Chondrocyte (in vitro differentiated cells): ENCODE measurements around the gene SPIN2A. TPM values are rescaled to one million over a fixed set of nuclear protein-coding genes. Genes with fewer than 3 reads are reported as not detected.
"Not testable (repeated sequence)": the region's sequence is repeated elsewhere in the genome, so short reads cannot be mapped to it uniquely, and the experiment has no call there.

ENCODE experiments used
- DNase-seq: peaks from one replicate; pipeline ENCODE4 v3.0.0; 2021; ENCODE audit warnings: mixed read lengths, low spot score
- H3K27ac Mint-ChIP-seq: one replicate; pipeline ENCODE4 v1.8.0; 2021; ENCODE audit warnings: mild to moderate bottlenecking, moderate library complexity, mixed read lengths; ENCODE audit not compliant: unreplicated experiment
- H3K27me3 Mint-ChIP-seq: 2 replicates; pipeline ENCODE4 v1.8.0; 2021; ENCODE audit warnings: low read depth, mixed read lengths
- H3K36me3 Mint-ChIP-seq: 2 replicates; pipeline ENCODE4 v1.8.0; 2021; ENCODE audit warnings: low read depth, mixed read lengths
- H3K4me1 Mint-ChIP-seq: 2 replicates; pipeline ENCODE4 v1.8.0; 2021; ENCODE audit warnings: low read depth, mild to moderate bottlenecking, mixed read lengths
- H3K4me3 Mint-ChIP-seq: one replicate; pipeline ENCODE4 v1.8.0; 2021; ENCODE audit warnings: mild to moderate bottlenecking, moderate library complexity, mixed read lengths; ENCODE audit not compliant: unreplicated experiment
- H3K9me3 Mint-ChIP-seq: 2 replicates; pipeline ENCODE4 v1.8.0; 2021; ENCODE audit warnings: low read depth, mixed read lengths
- total RNA-seq: library from RNA; stranded (reverse); gene quantifications from 3 replicates; pipeline ENCODE4 v1.2.1, GENCODE V29; 2021
- TF ChIP-seq, protein P1 (sequence below): fragments of 200-600 bp; sonication (generic); IDR thresholded peaks from 2 replicates; pipeline ENCODE4 v1.5.0; 2021; ENCODE audit warnings: antibody characterized with exemption, mild to moderate bottlenecking, moderate library complexity

The SPIN2A gene
- total RNA-seq, 1 donor from 2014 or later: 1.0 TPM

DNA sequence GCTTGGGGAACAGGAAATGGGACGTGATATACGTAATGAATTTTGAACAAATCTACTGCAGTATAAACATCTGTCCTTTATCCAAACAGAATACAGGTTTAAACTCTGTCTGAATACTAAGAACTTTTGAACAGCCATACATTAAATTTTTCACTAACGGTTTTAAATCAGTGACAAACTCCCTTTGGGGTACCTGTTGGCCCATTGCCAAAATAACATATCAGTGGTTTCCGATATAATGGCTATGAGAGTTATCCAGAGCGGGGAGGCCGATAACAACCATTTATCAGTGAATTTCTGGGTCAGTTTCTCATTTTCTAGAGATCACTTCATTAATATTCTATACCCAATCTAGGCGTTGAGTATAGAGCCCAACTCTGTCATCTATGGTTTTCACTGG, 5.2 kb downstream of the SPIN2A start:
- TF ChIP-seq, protein P1, sequence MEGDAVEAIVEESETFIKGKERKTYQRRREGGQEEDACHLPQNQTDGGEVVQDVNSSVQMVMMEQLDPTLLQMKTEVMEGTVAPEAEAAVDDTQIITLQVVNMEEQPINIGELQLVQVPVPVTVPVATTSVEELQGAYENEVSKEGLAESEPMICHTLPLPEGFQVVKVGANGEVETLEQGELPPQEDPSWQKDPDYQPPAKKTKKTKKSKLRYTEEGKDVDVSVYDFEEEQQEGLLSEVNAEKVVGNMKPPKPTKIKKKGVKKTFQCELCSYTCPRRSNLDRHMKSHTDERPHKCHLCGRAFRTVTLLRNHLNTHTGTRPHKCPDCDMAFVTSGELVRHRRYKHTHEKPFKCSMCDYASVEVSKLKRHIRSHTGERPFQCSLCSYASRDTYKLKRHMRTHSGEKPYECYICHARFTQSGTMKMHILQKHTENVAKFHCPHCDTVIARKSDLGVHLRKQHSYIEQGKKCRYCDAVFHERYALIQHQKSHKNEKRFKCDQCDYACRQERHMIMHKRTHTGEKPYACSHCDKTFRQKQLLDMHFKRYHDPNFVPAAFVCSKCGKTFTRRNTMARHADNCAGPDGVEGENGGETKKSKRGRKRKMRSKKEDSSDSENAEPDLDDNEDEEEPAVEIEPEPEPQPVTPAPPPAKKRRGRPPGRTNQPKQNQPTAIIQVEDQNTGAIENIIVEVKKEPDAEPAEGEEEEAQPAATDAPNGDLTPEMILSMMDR: no peak
- Mint-ChIP-seq H3K27me3 (no peaks in the 10 kb centered on the region), H3K36me3 (peaks cover 2% of the 10 kb centered on the region), H3K4me1 (peaks cover 4% of the 10 kb centered on the region), H3K4me3 (no peak overlapping the region), H3K9me3 (peaks cover 16% of the 10 kb centered on the region), H3K27ac (no peak overlapping the region)
- DNase-seq: no peak

DNA sequence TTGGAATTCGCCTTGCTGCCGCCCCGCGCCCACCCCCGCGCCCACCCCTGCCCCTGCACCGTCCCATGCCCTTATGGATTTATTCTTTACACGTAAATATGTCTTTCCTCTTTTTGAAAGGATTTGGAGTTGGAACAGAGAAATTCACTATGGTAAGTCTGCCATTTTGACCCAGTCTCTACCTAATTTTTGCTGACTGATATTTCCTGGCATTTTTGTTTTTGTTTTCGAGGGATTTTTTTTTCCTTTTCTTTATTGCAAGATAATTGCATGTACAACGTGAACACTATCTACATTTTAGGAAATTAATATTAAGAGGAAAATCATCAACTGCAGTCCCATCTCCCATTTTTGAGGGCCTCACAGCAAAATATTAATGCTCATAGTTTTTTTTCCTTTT, 15.4 kb downstream of the SPIN2A start:
- Mint-ChIP-seq H3K4me3 (peak overlapping the region; percentile 91), H3K4me1 (peaks cover 6% of the 10 kb centered on the region), H3K27ac (peak overlapping the region; percentile 93), H3K9me3 (peaks cover 6% of the 10 kb centered on the region), H3K27me3 (no peaks in the 10 kb centered on the region), H3K36me3 (peaks cover 2% of the 10 kb centered on the region)
- TF ChIP-seq, protein P1: no peak
- DNase-seq: no peak

DNA sequence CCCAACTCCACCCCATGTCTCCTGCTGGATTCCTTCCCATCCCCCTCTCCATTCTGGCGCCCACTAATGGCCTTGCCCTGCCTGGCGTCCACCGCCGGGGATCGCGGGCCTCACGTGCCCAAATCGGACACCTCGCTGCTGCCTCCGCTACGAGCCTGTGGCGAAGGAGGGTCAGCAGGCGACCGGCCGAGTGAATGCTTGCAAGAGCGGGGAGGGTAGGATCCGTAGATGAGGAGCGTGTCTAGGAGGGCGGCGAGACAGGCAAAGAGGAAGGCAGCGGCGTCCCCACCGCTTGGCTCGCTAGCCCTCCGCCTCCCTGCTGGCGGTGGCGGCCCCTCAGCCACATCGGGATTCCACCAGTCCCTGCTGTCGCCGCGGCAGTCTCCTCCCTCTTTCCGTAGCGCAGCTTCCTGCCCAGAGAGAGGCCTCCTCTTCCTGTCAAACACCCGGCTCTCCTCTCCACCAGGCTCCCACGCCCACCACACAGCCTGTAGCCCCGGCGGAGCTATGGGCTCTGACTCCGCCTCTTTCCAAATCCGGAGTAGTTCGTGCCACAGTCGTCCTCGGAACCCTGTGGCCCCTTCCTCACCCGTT, 15.9 kb downstream of the SPIN2A start, which contains the start of gene SPIN2B:
Gene SPIN2B (minus strand): TSS at position 387 of the 594 bp plus-strand sequence.
- Mint-ChIP-seq H3K27me3 (no peaks in the 10 kb centered on the region), H3K4me3 (peak within 1 kb of the TSS; percentile 91), H3K27ac (peak within 1 kb of the TSS; percentile 93), H3K9me3 (peaks cover 6% of the 10 kb centered on the region), H3K36me3 (peaks cover 2% of the 10 kb centered on the region), H3K4me1 (peaks cover 6% of the 10 kb centered on the region)
- TF ChIP-seq, protein P1: peak; percentile 45
- DNase-seq: peak; percentile 94

DNA sequence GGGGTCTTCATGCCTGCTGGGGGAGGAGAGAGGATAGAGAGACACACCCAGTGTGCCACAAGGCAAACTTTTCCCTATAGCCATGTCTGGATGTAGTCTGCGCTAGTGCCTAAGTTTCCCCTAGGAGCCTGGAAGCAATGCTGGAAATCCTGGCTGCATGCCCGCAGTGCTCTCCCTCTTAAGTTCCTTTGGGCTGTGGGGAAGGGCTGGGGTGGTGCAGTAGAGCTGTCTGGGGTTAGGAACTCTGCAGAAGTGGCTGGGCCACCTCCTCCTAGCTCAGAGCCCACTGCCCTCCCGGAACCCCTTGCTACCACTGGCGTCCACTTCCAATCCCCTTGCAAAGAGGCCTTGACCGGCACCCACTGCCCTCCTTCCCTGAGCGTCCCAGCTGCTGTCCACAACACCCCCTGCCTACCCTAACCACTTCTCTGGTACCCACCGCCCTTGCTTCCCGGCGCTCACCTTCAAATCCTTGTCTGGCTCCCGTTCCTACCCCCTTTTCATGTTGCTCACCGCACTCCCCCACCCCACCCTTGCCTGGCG, 16.5 kb downstream of the SPIN2A start:
- not testable (repeated sequence) for H3K9me3 Mint-ChIP-seq, H3K27me3 Mint-ChIP-seq, H3K4me1 Mint-ChIP-seq, DNase-seq, H3K36me3 Mint-ChIP-seq
- Mint-ChIP-seq H3K4me3 (peak overlapping the region; percentile 91), H3K27ac (peak overlapping the region; percentile 93)

DNA sequence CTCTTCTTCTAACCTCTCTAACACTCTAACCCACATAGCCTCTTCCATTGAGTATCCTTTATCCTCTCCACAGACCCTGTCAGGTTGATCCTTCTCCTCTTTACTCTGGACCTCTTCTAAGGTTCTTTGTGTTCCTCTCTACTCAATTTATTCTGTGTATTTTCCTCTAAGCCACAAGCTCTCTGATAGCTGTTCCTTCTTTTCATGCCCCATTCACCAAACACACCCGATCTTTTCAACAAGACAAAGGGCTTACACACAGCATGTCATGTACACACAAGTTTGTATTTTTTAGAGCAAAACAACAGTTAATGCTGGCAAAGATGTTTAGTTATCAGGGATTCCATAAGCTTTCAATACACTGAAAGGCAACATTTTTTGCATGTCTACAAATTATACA, 17.8 kb downstream of the SPIN2A start:
- TF ChIP-seq, protein P1: no peak
- DNase-seq: no peak
- Mint-ChIP-seq H3K9me3 (peaks cover 6% of the 10 kb centered on the region), H3K4me1 (peaks cover 6% of the 10 kb centered on the region), H3K4me3 (no peak overlapping the region), H3K27me3 (no peaks in the 10 kb centered on the region), H3K27ac (no peak overlapping the region), H3K36me3 (peaks cover 2% of the 10 kb centered on the region)

DNA sequence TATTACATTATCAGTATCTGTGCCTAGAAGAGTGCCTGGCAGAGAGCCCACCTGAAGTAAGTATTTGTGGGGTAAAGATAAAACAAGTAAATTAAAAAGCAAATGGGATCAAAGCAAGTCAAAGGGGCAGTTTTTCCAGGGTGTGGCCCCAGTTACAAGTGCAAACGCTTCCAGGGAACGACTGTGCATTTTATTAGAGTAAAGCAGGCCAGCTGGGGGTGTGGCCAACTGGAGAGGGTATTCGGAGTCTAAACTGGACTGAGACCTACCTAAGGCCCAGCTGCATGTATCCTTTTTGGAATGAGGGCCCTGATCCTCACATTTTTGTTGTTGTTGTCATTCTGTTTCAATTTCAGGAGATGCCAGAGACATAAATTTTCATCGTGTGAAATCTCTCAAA, 19.6 kb downstream of the SPIN2A start:
- H3K27ac Mint-ChIP-seq, H3K4me1 Mint-ChIP-seq, DNase-seq, H3K4me3 Mint-ChIP-seq, H3K36me3 Mint-ChIP-seq, H3K27me3 Mint-ChIP-seq, H3K9me3 Mint-ChIP-seq: not testable (repeated sequence)
